ENCODE measurements around the gene SPAG6. TPM values are rescaled to one million over a fixed set of nuclear protein-coding genes. Genes with fewer than 3 reads are reported as not detected.
"Not testable (repeated sequence)": the region's sequence is repeated elsewhere in the genome, so short reads cannot be mapped to it uniquely, and the experiment has no call there.

SPAG6 gene
- total and polyA plus RNA-seq, 2 of the 8 experiments (the other 6 are each of a cell fraction or from before 2014, with no cell fraction given), result 0.14 TPM; not detected in 1

- TF ChIP-seq RXRA (IDR thresholded peaks at IDR 0.05; ENCODE audit: insufficient read depth, low read depth, low read length) (no peak), ASH2L (IDR thresholded peaks at IDR 0.05; ENCODE audit: low read length) (no peak), TEAD4 (IDR thresholded peaks at IDR 0.05; ENCODE audit: low read depth, low read length) (no peak)
These were observed 35.9 kb upstream of the SPAG6 start (continued) for GRCh38 chr10:22309180-22310000.

- H2BK5ac ChIP-seq (ENCODE audit: low read depth, low read length); H3K23me2 ChIP-seq (ENCODE audit: low read depth, low read length); H3K79me1 ChIP-seq (ENCODE audit: low read depth, low read length); FAIRE-seq; H2AFZ ChIP-seq (ENCODE audit: low read length); H3K9me3 ChIP-seq (ENCODE audit: insufficient read depth in 2 of 2, low read depth in 1 of 2, low read length in 1 of 2); DNase-seq (ENCODE audit: low read depth in 1 of 2, low spot score in 2 of 2); H4K20me1 ChIP-seq (replicated peaks in 1 of 2; ENCODE audit: control insufficient read depth in 1 of 2, insufficient read depth in 2 of 2, low read length in 2 of 2); H3K18ac ChIP-seq (ENCODE audit: extremely low read depth, low read length); H3K56ac ChIP-seq (replicated peaks; ENCODE audit: insufficient read length, low read depth, low read length); H2AK5ac ChIP-seq (ENCODE audit: low read depth, low read length); H4K5ac ChIP-seq (ENCODE audit: insufficient read length, low read depth, low read length); H3K9ac ChIP-seq (replicated peaks in 1 of 4; ENCODE audit: extremely low read depth in 1 of 4, low read depth in 3 of 4, low read length in 3 of 4); H2BK15ac ChIP-seq (ENCODE audit: low read length); CTCF ChIA-PET (ENCODE audit: partially characterized antibody); H3K4me2 ChIP-seq (ENCODE audit: insufficient read depth in 1 of 2, low read depth in 2 of 2, low read length in 2 of 2); H2BK20ac ChIP-seq (ENCODE audit: low read length); H2BK12ac ChIP-seq (ENCODE audit: low read depth, low read length); H3K14ac ChIP-seq (ENCODE audit: insufficient read length); H3K4me3 ChIP-seq (ENCODE audit: extremely low read depth in 1 of 4, insufficient read depth in 2 of 4, low read depth in 3 of 4, low read length in 4 of 4); H2BK120ac ChIP-seq (replicated peaks; ENCODE audit: low read depth, low read length); POLR2A ChIA-PET (ENCODE audit: partially characterized antibody); H3K27ac ChIP-seq (ENCODE audit: low read depth, low read length); H3K23ac ChIP-seq (ENCODE audit: insufficient read length); H3K36me3 ChIP-seq (ENCODE audit: control insufficient read depth in 2 of 4, insufficient read depth in 4 of 4, low read length in 3 of 4); H3K4ac ChIP-seq (replicated peaks; ENCODE audit: insufficient read length, low read depth, low read length); H4K8ac ChIP-seq (ENCODE audit: extremely low read depth, insufficient read depth, low read length); H3K79me2 ChIP-seq (ENCODE audit: control insufficient read depth in 1 of 2, insufficient read depth in 2 of 2, low read length in 2 of 2); H3K4me1 ChIP-seq (replicated peaks in 1 of 4; ENCODE audit: control insufficient read depth in 3 of 4, insufficient read depth in 4 of 4, low read length in 3 of 4); H4K91ac ChIP-seq (replicated peaks; ENCODE audit: insufficient read length, low read length): not testable (repeated sequence)
- H3K27me3 ChIP-seq (replicated peaks in 1 of 4; ENCODE audit: control insufficient read depth in 3 of 4, extremely low read depth in 1 of 4, insufficient read depth in 3 of 4, low read length in 3 of 4), result peaks cover 6 to 16% (median 11%) of the 10 kb centered on the region in 4 experiments
- WGBS, 2 experiments (ENCODE audit: extremely low coverage in 1 of 2, insufficient coverage in 1 of 2, insufficient read length in 1 of 2, insufficient replicate concordance in 2 of 2, low coverage in 1 of 2, low lambda C conversion rate in 2 of 2, missing lambda C conversion rate in 1 of 2), result 92% methylated on average over 10 of the region's 10 CpGs; no CpG with 5 or more reads in 1 of the 2 experiments
These were observed 35.3 kb upstream of the SPAG6 start for GRCh38 chr10:22310012-22310411.

All from H1 (cell line).